CD4-positive, CD25-positive, alpha-beta regulatory T cell (primary cell): Measurements from ENCODE around the gene IL2RA. TPM values are rescaled to one million over a fixed set of nuclear protein-coding genes. Genes with fewer than 3 reads are reported as not detected.
A peak's percentile ranks its signal among the peaks of the same experiment; 100 is the strongest.
"Not testable (repeated sequence)": the region's sequence is repeated elsewhere in the genome, so short reads cannot be mapped to it uniquely, and the experiment has no call there.

Experiments used
- ATAC-seq, 2 donors: fragments of 150-1000 bp; cut with Tn5 transposase; one replicate each; pipeline ENCODE4 v1.10.0; 2021; ENCODE audit warnings: low read depth in 2 of 2, moderate number of reproducible peaks in 2 of 2, moderate library complexity in 1 of 2
- DNase-seq, 3 donors: peaks; one replicate each; pipeline versions ENCODE4 v3.0.0 to v3.0.0-alpha.2; 2012 to 2022; ENCODE audit warnings: mixed read lengths in 1 of 3
- H3K27ac ChIP-seq: one replicate; pipeline ENCODE4 v1.7.0; 2013; ENCODE audit warnings: mild to moderate bottlenecking, low read length; ENCODE audit not compliant: insufficient read depth, poor library complexity, severe bottlenecking
- H3K27me3 ChIP-seq: one replicate; pipeline ENCODE4 v1.7.0; 2013; ENCODE audit warnings: low read length; ENCODE audit not compliant: control insufficient read depth, insufficient read depth
- H3K36me3 ChIP-seq: one replicate; pipeline ENCODE4 v1.7.0; 2013; ENCODE audit warnings: mild to moderate bottlenecking, low read length, moderate library complexity; ENCODE audit not compliant: control insufficient read depth, insufficient read depth
- H3K4me1 ChIP-seq: 2 replicates; pipeline ENCODE4 v1.7.0; 2013; ENCODE audit warnings: mild to moderate bottlenecking, low read length; ENCODE audit not compliant: insufficient read depth, control insufficient read depth, poor library complexity, severe bottlenecking
- H3K4me3 ChIP-seq: one replicate; pipeline ENCODE4 v1.7.0; 2013; ENCODE audit warnings: low read depth, mild to moderate bottlenecking, low read length, moderate library complexity
- H3K9me3 ChIP-seq, 2 experiments: 1 replicate in 1 of 2; 2 replicates in 1 of 2; pipeline ENCODE4 v1.7.0; 2013; ENCODE audit warnings: low read length in 2 of 2, mild to moderate bottlenecking in 1 of 2, moderate library complexity in 1 of 2; ENCODE audit not compliant: control insufficient read depth in 2 of 2
- H3K27ac Mint-ChIP-seq, 3 donors: one replicate each; pipeline ENCODE4 v1.8.0; 2020 to 2022; ENCODE audit warnings: mild to moderate bottlenecking in 3 of 3, mixed read lengths in 3 of 3, moderate library complexity in 2 of 3
- H3K27me3 Mint-ChIP-seq: one replicate; pipeline ENCODE4 v1.8.0; 2022; ENCODE audit warnings: mild to moderate bottlenecking, mixed read lengths
- H3K36me3 Mint-ChIP-seq: one replicate; pipeline ENCODE4 v1.8.0; 2020; ENCODE audit warnings: mixed read lengths
- H3K4me1 Mint-ChIP-seq, 4 donors: one replicate each; pipeline ENCODE4 v1.8.0; 2020 to 2022; ENCODE audit warnings: mixed read lengths in 4 of 4, mild to moderate bottlenecking in 1 of 4
- H3K4me3 Mint-ChIP-seq, 4 donors: one replicate each; pipeline ENCODE4 v1.8.0; 2020 to 2022; ENCODE audit warnings: mild to moderate bottlenecking in 4 of 4, mixed read lengths in 4 of 4, moderate library complexity in 3 of 4
- H3K9me3 Mint-ChIP-seq, 7 donors: one replicate each; pipeline ENCODE4 v1.8.0; 2020 to 2022; ENCODE audit warnings: mixed read lengths in 7 of 7, mild to moderate bottlenecking in 3 of 7, moderate library complexity in 2 of 7
- polyA plus RNA-seq, 4 donors: library from polyadenylated mRNA; unstranded; fragments of 300-500 nt; fragmentation: Illumina TruSeq; gene quantifications; one replicate each; pipeline ENCODE4 v1.2.3, GENCODE V29; 2021
- total RNA-seq: library from RNA; stranded (reverse); gene quantifications from one replicate; pipeline ENCODE4 v1.2.3, GENCODE V29; 2022

The IL2RA gene
- total and polyA plus RNA-seq, 5 donors from 2014 or later = 159 to 261 (median 195) TPM

DNA sequence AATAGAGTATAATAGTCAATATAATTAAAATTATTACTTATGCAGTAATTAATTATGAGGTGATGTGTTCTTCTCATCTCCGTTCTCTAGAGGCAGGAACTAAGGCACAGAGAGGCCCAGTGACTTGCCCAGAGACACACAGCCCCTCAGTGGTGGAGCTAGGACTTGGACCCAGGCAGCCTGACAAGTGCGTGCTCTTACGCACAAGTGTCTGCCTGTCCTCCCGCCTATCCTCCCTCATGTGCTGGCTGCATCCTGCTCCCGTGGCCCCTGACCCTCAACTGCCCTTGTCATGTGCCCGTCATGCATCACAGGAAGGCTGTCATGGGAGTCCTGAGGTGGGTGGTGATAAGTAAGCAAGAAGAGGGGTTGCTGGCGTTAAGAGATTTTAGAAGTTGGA is 14.3 kb downstream of the IL2RA start:
- Histone ChIP-seq H3K4me3 (peak overlapping the region; percentile 74), H3K9me3 (no peaks in the 10 kb centered on the region), H3K27ac (peak overlapping the region; percentile 94), H3K4me1 (peaks cover 99% of the 10 kb centered on the region), H3K27me3 (no peaks in the 10 kb centered on the region), H3K36me3 (peaks cover 49% of the 10 kb centered on the region)
- DNase-seq (peak in 1 of 3 donors; percentile 59), ATAC-seq (no peak)
- H3K27ac Mint-ChIP-seq = peak overlapping the region; percentile 98 to 99 (median 98)
- H3K27me3 Mint-ChIP-seq = peaks cover 5% of the 10 kb centered on the region
- peak overlapping the region; percentile 91 to 97 (median 94) for H3K4me3 Mint-ChIP-seq
- peaks cover 52% of the 10 kb centered on the region for H3K36me3 Mint-ChIP-seq
- H3K4me1 Mint-ChIP-seq = peaks cover 26 to 93% (median 80%) of the 10 kb centered on the region in 4 donors
- H3K9me3 Mint-ChIP-seq = no peaks in the 10 kb centered on the region

DNA sequence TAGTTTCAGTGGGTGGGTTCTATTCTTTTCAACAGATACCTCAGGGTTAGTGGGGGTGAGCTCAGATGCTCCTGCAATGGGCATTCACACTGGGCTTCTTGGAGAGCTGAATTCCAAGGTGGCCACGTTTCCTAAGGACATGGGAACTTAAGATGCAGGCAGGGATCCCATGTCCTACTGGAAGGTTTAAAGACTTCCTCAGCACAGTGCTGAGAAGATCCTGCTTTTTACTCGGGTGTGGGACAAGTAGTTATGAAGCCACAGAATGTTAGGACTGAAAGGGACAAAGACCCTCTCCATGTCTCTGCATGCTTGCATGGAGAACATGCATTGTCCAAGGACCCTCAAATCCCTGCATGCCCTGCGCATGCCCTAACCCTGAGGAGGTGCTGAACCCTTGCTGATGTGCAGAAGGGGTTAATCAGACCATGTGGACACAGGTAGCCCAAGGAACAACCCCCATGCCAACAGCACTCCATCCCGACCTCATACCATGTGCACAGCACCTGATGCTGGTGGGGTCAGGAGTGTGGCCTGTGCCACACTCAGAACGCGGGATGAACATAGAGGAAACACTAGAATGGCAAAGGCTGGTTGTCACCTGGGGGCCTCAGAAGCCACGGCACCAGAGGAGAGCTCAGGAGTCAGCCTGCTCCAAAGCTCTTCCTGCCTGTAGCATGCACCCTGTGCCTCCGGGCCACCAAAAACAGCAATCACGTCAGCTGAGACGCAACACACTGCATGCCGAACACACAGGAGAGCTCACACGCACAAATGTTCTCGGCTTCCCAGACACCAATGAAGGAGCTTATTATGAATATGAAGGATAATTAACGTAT is 15.2 kb downstream of the IL2RA start:
- ATAC-seq (no peak), DNase-seq (no peak)
- no peaks in the 10 kb centered on the region for H3K27me3 ChIP-seq
- no peaks in the 10 kb centered on the region for H3K9me3 ChIP-seq
- Mint-ChIP-seq H3K36me3 (peaks cover 46% of the 10 kb centered on the region), H3K27ac (peak overlapping the region; percentile 85 to 90 (median 89)), H3K4me1 (peaks cover 32 to 93% (median 79%) of the 10 kb centered on the region in 4 donors), H3K27me3 (peaks cover 5% of the 10 kb centered on the region), H3K4me3 (peak overlapping the region; percentile 83 to 93 (median 84)), H3K9me3 (no peaks in the 10 kb centered on the region)
- H3K4me1 ChIP-seq = peaks cover 96% of the 10 kb centered on the region
- H3K27ac ChIP-seq = peak overlapping the region; percentile 94
- peak overlapping the region; percentile 91 for H3K4me3 ChIP-seq
- peaks cover 53% of the 10 kb centered on the region for H3K36me3 ChIP-seq

GRCh38 chr10:6045878-6046772 is 16.0 kb downstream of the IL2RA start:
- Histone ChIP-seq H3K4me3 (peak overlapping the region; percentile 91), H3K36me3 (peaks cover 56% of the 10 kb centered on the region), H3K9me3 (no peaks in the 10 kb centered on the region), H3K27ac (peak overlapping the region; percentile 94), H3K27me3 (no peaks in the 10 kb centered on the region), H3K4me1 (peaks cover 98% of the 10 kb centered on the region)
- H3K36me3 Mint-ChIP-seq = peaks cover 45% of the 10 kb centered on the region
- DNase-seq (no peak), ATAC-seq (no peak)
- H3K9me3 Mint-ChIP-seq = no peaks in the 10 kb centered on the region
- peaks cover 4% of the 10 kb centered on the region for H3K27me3 Mint-ChIP-seq
- H3K4me3 Mint-ChIP-seq = peak overlapping the region; percentile 83 to 93 (median 84)
- H3K27ac Mint-ChIP-seq = peak overlapping the region; percentile 85 to 90 (median 89)
- peaks cover 35 to 96% (median 80%) of the 10 kb centered on the region in 4 donors for H3K4me1 Mint-ChIP-seq

DNA sequence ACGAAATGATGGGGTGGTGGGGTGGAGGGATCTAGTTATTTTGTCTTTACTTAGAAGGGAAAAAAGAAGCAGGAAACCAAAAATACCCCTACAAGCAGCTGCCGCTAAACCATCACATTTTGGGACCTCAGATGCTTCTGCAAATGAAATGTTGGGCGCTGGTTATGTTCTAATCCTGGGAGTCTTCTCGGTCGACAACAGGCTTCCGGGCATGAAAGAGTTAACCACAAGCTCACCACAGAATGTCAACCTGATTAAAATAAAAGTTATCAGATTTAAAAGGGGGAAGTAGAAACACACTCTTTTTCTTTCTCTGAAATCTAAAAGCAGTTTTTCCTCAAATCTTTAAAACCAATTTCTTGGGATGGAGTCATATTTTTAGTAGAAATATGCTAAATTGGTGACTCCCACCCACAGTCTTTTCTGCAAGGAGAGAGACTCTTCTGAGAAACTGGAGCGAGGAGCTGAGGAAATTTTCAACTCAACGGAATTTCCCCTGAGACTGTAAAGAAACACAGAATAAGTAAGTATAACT is 16.8 kb downstream of the IL2RA start:
- Histone ChIP-seq H3K4me3 (peak overlapping the region; percentile 91), H3K27ac (peak overlapping the region; percentile 94), H3K9me3 (no peaks in the 10 kb centered on the region), H3K4me1 (peaks cover 98% of the 10 kb centered on the region), H3K27me3 (no peaks in the 10 kb centered on the region), H3K36me3 (peaks cover 56% of the 10 kb centered on the region)
- H3K9me3 Mint-ChIP-seq = no peaks in the 10 kb centered on the region
- H3K4me3 Mint-ChIP-seq = peak overlapping the region; percentile 83 to 93 (median 84)
- no peaks in the 10 kb centered on the region for H3K27me3 Mint-ChIP-seq
- peaks cover 29 to 95% (median 77%) of the 10 kb centered on the region in 4 donors for H3K4me1 Mint-ChIP-seq
- peak overlapping the region; percentile 81 to 89 (median 85) for H3K27ac Mint-ChIP-seq
- no peak for ATAC-seq
- H3K36me3 Mint-ChIP-seq = peaks cover 43% of the 10 kb centered on the region
- DNase-seq = peak in 2 of 3 donors; percentile 44 to 89

DNA sequence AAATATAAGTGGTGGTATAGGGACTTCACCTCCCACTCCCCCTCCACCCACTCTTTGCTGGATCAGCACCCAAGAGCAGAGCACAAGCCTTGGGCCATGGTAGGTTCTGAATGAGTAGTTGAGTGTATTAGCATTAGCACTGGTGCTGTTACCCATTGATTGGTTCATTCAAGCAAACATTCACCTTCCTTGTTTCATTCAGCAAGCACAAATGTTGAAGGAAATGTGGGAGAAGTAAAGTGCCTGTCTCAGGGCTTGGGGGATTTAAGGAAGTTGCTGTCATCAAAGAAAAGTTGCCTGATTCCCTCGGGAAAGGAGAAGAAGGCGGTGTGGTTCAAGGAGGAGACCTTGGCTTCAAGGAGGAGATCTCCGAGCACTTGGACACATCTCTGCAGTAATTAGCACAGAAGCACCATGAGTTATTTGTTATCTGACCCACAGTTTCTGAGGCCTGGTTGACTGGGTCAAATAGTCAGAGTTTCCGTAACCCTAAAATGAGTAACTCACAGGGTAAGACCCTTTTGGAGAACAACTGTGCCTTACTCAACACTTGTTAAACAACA is 17.3 kb downstream of the IL2RA start:
- H3K4me1 Mint-ChIP-seq = peaks cover 33 to 95% (median 79%) of the 10 kb centered on the region in 4 donors
- ATAC-seq (no peak), DNase-seq (no peak)
- Histone ChIP-seq H3K27ac (peak overlapping the region; percentile 94), H3K4me1 (peaks cover 98% of the 10 kb centered on the region), H3K36me3 (peaks cover 56% of the 10 kb centered on the region), H3K9me3 (no peaks in the 10 kb centered on the region), H3K4me3 (peak overlapping the region; percentile 91), H3K27me3 (no peaks in the 10 kb centered on the region)
- no peaks in the 10 kb centered on the region for H3K27me3 Mint-ChIP-seq
- peak overlapping the region; percentile 83 to 93 (median 84) for H3K4me3 Mint-ChIP-seq
- no peaks in the 10 kb centered on the region for H3K9me3 Mint-ChIP-seq
- peak overlapping the region; percentile 81 to 89 (median 85) for H3K27ac Mint-ChIP-seq
- peaks cover 44% of the 10 kb centered on the region for H3K36me3 Mint-ChIP-seq

GRCh38 chr10:6044060-6044459 is 18.1 kb downstream of the IL2RA start:
- H3K36me3 Mint-ChIP-seq = peaks cover 52% of the 10 kb centered on the region
- no peaks in the 10 kb centered on the region for H3K9me3 ChIP-seq
- peaks cover 54% of the 10 kb centered on the region for H3K36me3 ChIP-seq
- peak in 1 of 2 donors; percentile 22 for ATAC-seq
- H3K27me3 ChIP-seq = no peaks in the 10 kb centered on the region
- peak overlapping the region; percentile 91 for H3K4me3 ChIP-seq
- H3K27ac ChIP-seq = peak overlapping the region; percentile 94
- peak overlapping the region; percentile 83 to 93 (median 84) for H3K4me3 Mint-ChIP-seq
- H3K4me1 Mint-ChIP-seq = peaks cover 41 to 95% (median 81%) of the 10 kb centered on the region in 4 donors
- H3K27me3 Mint-ChIP-seq = no peaks in the 10 kb centered on the region
- peaks cover 98% of the 10 kb centered on the region for H3K4me1 ChIP-seq
- no peaks in the 10 kb centered on the region for H3K9me3 Mint-ChIP-seq
- DNase-seq = peak in 1 of 3 donors; percentile 48
- H3K27ac Mint-ChIP-seq = peak overlapping the region; percentile 81 to 89 (median 85)

DNA sequence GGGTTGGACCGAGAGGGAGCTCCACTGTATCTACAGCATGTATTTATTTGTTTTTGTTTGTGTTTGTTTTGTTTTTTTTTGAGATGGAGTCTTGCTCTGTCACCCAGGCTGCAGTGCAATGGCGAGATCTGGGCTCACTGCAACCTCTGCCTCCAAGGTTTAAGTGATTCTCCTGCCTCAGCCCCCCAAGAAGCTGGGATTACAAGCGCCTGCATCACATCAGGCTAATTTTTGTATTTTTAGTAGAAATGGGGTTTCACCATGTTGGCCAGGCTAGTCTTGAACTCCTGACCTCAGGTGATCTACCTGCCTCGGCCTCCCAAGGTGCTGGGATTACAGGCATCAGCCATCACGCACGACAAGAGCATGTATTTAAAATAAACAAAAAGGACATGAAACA is 18.8 kb downstream of the IL2RA start:
- peaks cover 56% of the 10 kb centered on the region for H3K36me3 Mint-ChIP-seq
- peak overlapping the region; percentile 94 for H3K27ac ChIP-seq
- H3K4me1 Mint-ChIP-seq = peaks cover 46 to 95% (median 80%) of the 10 kb centered on the region in 4 donors
- not testable (repeated sequence) for H3K9me3 ChIP-seq, H3K9me3 Mint-ChIP-seq, H3K27me3 Mint-ChIP-seq, H3K27me3 ChIP-seq, DNase-seq, ATAC-seq
- H3K4me3 ChIP-seq = peak overlapping the region; percentile 91
- peak overlapping the region; percentile 68 to 86 (median 85) for H3K27ac Mint-ChIP-seq
- peaks cover 98% of the 10 kb centered on the region for H3K4me1 ChIP-seq
- H3K4me3 Mint-ChIP-seq = peak overlapping the region; percentile 69 to 83 (median 78)
- peaks cover 51% of the 10 kb centered on the region for H3K36me3 ChIP-seq
